ENCODE measurements around the gene SMPDL3B. TPM values are rescaled to one million over a fixed set of nuclear protein-coding genes. Genes with fewer than 3 reads are reported as not detected.

Gene SMPDL3B
- polyA plus RNA-seq, 1 donor (not counting 4 experiments of a cell fraction or from before 2014, with no cell fraction given), result 0.51 TPM

DNA sequence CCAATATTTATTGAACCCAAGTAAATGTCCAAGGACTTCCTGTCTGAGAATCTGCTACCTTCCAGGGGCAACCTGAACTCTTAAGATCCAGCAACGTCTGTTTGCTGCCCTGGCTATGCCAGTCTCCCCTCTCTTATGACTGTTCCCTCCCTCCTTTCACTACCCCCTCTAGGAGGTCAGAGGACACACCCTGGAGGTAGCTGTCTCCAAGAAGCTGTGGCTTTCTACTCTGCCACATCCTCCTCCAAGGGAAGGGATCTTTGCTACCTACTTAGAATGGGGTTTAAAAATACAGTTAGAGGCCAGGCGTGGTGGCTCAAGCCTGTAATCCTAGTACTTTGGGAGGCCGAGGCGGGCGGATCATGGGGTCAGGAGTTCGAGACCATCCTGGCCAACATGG lies 3.6 kb upstream of the SMPDL3B start:
- TF ChIP-seq EZH2 (IDR thresholded peaks at IDR 0.05; ENCODE audit: low read length), result no peak
- TF ChIP-seq, protein P1, sequence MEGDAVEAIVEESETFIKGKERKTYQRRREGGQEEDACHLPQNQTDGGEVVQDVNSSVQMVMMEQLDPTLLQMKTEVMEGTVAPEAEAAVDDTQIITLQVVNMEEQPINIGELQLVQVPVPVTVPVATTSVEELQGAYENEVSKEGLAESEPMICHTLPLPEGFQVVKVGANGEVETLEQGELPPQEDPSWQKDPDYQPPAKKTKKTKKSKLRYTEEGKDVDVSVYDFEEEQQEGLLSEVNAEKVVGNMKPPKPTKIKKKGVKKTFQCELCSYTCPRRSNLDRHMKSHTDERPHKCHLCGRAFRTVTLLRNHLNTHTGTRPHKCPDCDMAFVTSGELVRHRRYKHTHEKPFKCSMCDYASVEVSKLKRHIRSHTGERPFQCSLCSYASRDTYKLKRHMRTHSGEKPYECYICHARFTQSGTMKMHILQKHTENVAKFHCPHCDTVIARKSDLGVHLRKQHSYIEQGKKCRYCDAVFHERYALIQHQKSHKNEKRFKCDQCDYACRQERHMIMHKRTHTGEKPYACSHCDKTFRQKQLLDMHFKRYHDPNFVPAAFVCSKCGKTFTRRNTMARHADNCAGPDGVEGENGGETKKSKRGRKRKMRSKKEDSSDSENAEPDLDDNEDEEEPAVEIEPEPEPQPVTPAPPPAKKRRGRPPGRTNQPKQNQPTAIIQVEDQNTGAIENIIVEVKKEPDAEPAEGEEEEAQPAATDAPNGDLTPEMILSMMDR (optimal IDR thresholded peaks at IDR 0.05 in 1 of 3, IDR thresholded peaks at IDR 0.05 in 1 of 3, conservative IDR thresholded peaks at IDR 0.05 in 1 of 3; ENCODE audit: extremely low read depth in 1 of 3, insufficient read depth in 2 of 3, low read length in 3 of 3), result no peak
- Histone ChIP-seq H3K9me3 (ENCODE audit: control insufficient read depth, low read depth, low read length) (no peaks in the 10 kb centered on the region), H3K36me3 (ENCODE audit: control insufficient read depth in 2 of 2, extremely low read depth in 1 of 2, insufficient read depth in 2 of 2, low read length in 2 of 2) (no peaks in the 10 kb centered on the region), H3K27ac (ENCODE audit: control insufficient read depth, insufficient read depth, low read length) (no peak overlapping the region), H3K9me1 (ENCODE audit: control insufficient read depth, extremely low read depth, insufficient read depth, low read length) (no peaks in the 10 kb centered on the region), H3K79me2 (ENCODE audit: control insufficient read depth, insufficient read depth, low read length) (no peaks in the 10 kb centered on the region), H3K4me3 (ENCODE audit: control insufficient read depth in 2 of 3, extremely low read depth in 1 of 3, insufficient read depth in 2 of 3, low read depth in 1 of 3, low read length in 3 of 3) (no peak overlapping the region), H3K9ac (ENCODE audit: control insufficient read depth, extremely low read depth, insufficient read depth, low read length) (no peak overlapping the region), H2AFZ (ENCODE audit: control insufficient read depth, low read length) (no peak overlapping the region), H3K27me3 (ENCODE audit: control insufficient read depth, extremely low read depth, insufficient read depth, low read length) (peaks cover 10% of the 10 kb centered on the region), H3K4me2 (ENCODE audit: control insufficient read depth, extremely low read depth, insufficient read depth, low read depth, low read length) (no peak overlapping the region), H4K20me1 (ENCODE audit: control insufficient read depth, extremely low read depth, insufficient read depth, low read length) (no peaks in the 10 kb centered on the region), H3K4me1 (ENCODE audit: control insufficient read depth, extremely low read depth, insufficient read depth, low read length) (peaks cover 13% of the 10 kb centered on the region)
- no peak for FAIRE-seq
- dilution Hi-C loops (cut with MboI; ENCODE audit: extremely low pct_ligation_motif_present, low sequenced_read_pairs), result no loop called here
- DNase-seq (ENCODE audit: low read depth, low spot score), result no peak

DNA sequence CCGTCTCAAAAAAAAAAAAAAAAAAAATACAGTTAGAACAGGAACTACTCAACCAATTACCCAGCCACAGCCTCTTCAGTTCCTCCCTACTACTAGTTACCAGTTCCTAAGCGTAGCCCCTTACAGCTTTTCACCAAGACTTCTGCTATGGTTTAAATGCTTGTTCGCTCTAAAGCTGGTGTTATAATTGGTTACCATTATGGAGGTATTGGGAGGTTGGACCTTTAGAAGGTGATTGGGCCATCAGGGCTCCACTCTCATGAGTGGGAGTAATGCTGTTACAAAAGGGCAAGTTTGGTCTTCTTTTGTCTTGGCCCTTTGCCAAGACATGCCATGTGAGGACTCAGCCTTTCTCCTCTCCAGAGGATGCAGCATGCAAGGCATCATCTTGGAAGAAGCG lies 3.0 kb upstream of the SMPDL3B start:
- H3K9me3 ChIP-seq (ENCODE audit: control insufficient read depth, low read depth, low read length), result no peaks in the 10 kb centered on the region
- H3K9me1 ChIP-seq (ENCODE audit: control insufficient read depth, extremely low read depth, insufficient read depth, low read length), result no peaks in the 10 kb centered on the region
- peaks cover 13% of the 10 kb centered on the region for H3K4me1 ChIP-seq (ENCODE audit: control insufficient read depth, extremely low read depth, insufficient read depth, low read length)
- dilution Hi-C loops (cut with MboI; ENCODE audit: extremely low pct_ligation_motif_present, low sequenced_read_pairs), result no loop called here
- no peak overlapping the region for H3K9ac ChIP-seq (ENCODE audit: control insufficient read depth, extremely low read depth, insufficient read depth, low read length)
- H3K27me3 ChIP-seq (ENCODE audit: control insufficient read depth, extremely low read depth, insufficient read depth, low read length), result peaks cover 10% of the 10 kb centered on the region
- DNase-seq (ENCODE audit: low read depth, low spot score), result no peak
- H3K79me2 ChIP-seq (ENCODE audit: control insufficient read depth, insufficient read depth, low read length), result no peaks in the 10 kb centered on the region
- TF ChIP-seq EZH2 (IDR thresholded peaks at IDR 0.05; ENCODE audit: low read length), result no peak
- TF ChIP-seq, protein P1 (optimal IDR thresholded peaks at IDR 0.05 in 1 of 3, IDR thresholded peaks at IDR 0.05 in 1 of 3, conservative IDR thresholded peaks at IDR 0.05 in 1 of 3; ENCODE audit: extremely low read depth in 1 of 3, insufficient read depth in 2 of 3, low read length in 3 of 3), result no peak
- no peaks in the 10 kb centered on the region for H3K36me3 ChIP-seq (ENCODE audit: control insufficient read depth in 2 of 2, extremely low read depth in 1 of 2, insufficient read depth in 2 of 2, low read length in 2 of 2)
- H3K27ac ChIP-seq (ENCODE audit: control insufficient read depth, insufficient read depth, low read length), result no peak overlapping the region
- H3K4me2 ChIP-seq (ENCODE audit: control insufficient read depth, extremely low read depth, insufficient read depth, low read depth, low read length), result no peak overlapping the region
- H3K4me3 ChIP-seq (ENCODE audit: control insufficient read depth in 2 of 3, extremely low read depth in 1 of 3, insufficient read depth in 2 of 3, low read depth in 1 of 3, low read length in 3 of 3), result no peak overlapping the region
- H2AFZ ChIP-seq (ENCODE audit: control insufficient read depth, low read length), result no peak overlapping the region
- FAIRE-seq, result no peak
- H4K20me1 ChIP-seq (ENCODE audit: control insufficient read depth, extremely low read depth, insufficient read depth, low read length), result no peaks in the 10 kb centered on the region
